ENCODE data around the gene SLC29A1.
"Not testable (repeated sequence)": the region's sequence is repeated elsewhere in the genome, so short reads cannot be mapped to it uniquely, and the experiment has no call there.

Gene SLC29A1

GRCh38 chr6:44223319-44224028 lies at the start of gene SLC29A1:
Gene SLC29A1, plus strand, starts transcription at chr6:44223595. Its CDS starts 3,719 bp downstream, at chr6:44227314.
- DNase-seq (ENCODE audit: low read depth), result peak; percentile 74

GRCh38 chr6:44176130-44176761 lies 47.1 kb upstream of the SLC29A1 start:
- DNase-seq (ENCODE audit: low read depth), result no peak

GRCh38 chr6:44176762-44177509 lies 46.5 kb upstream of the SLC29A1 start:
- DNase-seq (ENCODE audit: low read depth), result peak; percentile 10

DNA sequence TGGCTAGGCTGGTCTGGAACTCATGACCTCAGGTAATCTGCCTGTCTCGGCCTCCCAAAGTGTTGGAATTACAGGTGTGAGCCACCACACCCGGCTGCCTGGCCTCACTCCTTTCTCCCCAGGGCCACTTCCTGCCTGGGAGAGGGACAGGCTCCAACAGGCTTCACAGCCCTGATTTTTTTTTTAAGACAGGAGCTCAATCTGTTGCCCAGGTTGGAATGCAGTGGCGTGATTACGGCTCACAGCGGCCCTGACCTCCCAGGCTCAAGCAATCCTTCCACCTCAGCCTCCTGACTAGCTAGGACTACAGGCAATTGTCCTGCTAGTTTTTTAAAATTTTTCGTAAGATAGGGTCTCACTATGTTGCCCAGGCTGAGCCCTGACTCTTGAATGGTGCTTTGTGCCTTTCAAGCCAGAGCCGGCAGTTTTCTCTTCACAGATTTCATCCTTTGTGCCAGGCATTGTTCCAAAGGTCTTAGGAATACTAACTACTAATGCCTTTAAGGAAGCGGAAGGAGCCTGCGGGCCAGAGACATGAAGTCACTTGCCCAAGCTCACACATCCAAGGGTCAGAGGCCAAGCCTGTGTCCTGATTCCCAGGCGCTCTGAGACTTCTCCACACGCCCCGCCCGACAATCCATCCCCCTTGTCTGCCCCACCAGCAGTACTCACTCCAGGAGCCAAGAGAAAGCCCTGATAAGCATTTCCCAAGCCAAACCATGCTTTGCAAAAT lies 45.5 kb upstream of the SLC29A1 start:
- no peak for DNase-seq (ENCODE audit: low read depth)

DNA sequence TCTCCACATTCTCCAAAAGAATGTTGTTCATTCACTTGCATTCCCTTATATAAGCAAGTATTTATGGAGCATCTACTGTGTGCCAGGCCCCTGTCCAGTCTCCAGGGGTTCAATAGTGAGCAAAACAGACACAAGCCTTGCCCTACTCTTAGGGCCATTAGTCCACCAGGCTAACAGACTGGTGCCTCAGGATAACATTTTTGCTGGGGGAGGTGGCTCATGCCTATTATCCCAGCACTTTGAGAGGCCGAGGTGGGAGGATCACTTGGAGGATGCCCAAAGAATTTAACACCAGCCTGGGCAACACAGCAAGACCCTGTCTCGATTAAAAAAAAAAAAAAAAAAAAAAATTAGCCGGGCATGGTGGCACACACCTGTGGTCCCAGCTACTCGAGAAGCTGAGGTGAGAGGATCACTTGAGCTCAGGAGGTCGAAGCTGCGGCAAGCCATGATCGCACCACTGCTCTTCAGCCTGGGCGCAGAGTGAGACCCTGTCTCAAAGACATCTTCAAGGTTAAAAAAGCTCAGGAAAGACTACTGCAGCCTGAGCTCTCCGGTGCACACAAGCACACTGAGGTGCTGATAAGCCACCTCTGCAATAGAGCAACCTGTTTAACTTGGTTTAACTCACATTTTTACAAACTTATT lies 44.8 kb upstream of the SLC29A1 start:
- no peak for DNase-seq (ENCODE audit: low read depth)

DNA sequence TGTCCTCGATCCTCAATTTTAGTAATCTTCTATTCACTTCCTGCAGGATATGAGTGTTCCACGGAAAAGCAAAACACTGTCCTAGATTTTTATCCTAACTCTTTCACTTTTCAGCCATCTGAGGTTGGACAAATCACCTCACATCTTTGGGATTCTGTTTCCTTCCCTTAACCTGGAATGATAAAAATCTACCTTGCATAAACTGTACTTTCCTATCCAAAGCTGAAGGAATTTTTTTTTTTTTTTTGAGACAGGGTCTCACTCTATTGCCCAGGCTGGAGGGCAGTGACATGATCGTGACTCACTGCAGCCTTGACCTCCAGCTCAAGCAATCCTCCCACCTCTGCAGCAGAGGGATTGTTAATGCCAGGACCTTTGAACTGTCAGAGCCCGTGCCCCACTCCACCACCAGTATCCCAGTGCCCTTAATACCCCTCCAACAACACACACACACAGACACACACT lies 44.3 kb upstream of the SLC29A1 start:
- no peak for DNase-seq (ENCODE audit: low read depth)

DNA sequence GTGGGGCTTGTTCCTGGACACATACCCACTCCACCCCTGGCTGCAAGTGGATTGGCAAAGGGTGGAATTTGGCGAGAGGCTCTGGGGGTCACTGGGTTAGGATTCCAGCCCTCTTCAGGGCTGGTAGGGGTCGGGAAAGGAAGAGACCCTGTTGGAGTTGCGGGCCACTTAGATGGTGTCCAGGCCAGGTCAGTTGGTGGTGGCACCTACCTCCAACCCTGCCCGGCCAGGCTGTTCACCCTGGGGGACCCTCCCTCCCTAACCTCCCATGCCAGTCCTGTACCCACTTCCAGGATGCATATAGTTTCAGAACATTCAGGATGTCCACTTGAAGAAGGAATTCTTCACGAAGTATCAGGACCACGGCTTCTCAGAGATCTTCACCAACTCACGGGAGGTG lies 43.7 kb upstream of the SLC29A1 start:
- DNase-seq (ENCODE audit: low read depth), result no peak

DNA sequence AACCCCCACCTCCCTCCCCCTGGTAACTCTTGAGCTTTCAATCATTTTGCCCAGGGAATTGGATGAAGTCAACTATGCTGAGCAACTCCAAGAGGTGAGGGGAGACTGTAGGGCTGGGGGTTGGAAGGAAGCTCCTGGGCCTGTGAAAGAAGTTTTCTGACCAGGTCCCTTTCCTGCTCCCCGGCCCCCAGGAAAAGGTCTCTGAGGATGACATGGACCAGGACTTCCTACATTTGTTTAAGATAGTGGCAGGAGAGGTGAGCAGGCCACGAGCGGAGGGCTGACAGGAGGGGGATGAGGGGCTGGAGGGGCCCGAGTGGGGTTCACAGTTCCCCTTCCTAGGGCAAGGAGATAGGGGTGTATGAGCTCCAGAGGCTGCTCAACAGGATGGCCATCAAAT lies 43.0 kb upstream of the SLC29A1 start:
- DNase-seq (ENCODE audit: low read depth), result no peak

- DNase-seq (ENCODE audit: low read depth), result no peak
These were observed 42.5 kb upstream of the SLC29A1 start for GRCh38 chr6:44180886-44181285.

- not testable (repeated sequence) for DNase-seq (ENCODE audit: low read depth)
These were observed 41.6 kb upstream of the SLC29A1 start for GRCh38 chr6:44181784-44182183.

- no peak for DNase-seq (ENCODE audit: low read depth)
These were observed 40.4 kb upstream of the SLC29A1 start for GRCh38 chr6:44182911-44183390.

- DNase-seq (ENCODE audit: low read depth), result no peak
These were observed 39.6 kb upstream of the SLC29A1 start for GRCh38 chr6:44183783-44184182.

DNA sequence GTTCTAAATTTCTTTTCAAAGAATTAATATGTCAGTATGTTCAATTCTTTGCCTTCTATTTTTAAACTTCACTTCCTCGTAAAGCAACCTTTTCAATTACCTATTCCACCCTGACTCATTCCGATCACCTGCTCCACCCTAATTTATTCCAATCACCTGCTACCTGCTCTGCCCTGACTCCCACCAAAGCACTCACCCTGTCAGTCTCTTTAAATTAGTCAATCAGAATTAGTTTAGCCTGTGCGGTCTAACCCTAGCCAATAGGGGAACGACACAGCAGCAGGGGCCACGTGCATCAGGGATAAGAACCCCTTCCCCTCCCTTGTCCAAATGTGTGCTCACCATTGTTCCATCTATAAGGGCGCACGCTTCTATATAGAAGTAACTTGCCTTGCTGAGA lies 38.0 kb upstream of the SLC29A1 start:
- DNase-seq (ENCODE audit: low read depth), result not testable (repeated sequence)

DNA sequence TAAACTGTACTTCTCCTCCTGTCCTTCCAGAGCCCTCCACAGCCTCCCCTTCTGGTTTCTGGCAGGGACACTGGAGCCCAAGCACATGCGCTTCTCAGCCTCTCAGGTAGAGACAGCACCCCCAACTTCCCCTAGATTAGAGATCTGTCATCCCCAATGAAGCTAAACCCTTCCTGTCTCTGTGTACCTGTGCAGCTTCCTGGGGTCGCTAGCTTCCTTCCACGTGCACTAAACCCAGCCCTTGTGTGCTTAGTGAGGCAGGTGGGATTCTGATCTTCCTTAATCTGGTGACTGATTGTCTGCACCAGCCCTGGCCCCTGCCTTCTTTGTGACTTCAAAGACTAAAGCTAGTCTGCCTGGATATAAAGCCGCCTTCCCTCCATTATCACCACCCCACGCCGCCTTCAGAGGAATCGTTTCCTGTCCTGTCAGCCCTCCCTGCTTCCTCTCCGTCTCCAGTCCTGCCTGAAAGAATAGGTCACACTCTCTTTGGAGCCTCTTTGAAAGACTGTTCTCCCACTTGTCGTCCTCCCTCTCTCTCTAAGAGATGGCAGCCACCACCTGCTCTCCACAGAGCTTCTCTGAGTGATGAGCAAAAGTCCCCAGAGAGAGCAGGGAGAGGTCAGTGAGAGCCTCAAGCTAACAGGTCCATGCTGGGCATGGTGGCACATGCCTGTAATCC lies 37.3 kb upstream of the SLC29A1 start:
- DNase-seq (ENCODE audit: low read depth), result no peak

DNA sequence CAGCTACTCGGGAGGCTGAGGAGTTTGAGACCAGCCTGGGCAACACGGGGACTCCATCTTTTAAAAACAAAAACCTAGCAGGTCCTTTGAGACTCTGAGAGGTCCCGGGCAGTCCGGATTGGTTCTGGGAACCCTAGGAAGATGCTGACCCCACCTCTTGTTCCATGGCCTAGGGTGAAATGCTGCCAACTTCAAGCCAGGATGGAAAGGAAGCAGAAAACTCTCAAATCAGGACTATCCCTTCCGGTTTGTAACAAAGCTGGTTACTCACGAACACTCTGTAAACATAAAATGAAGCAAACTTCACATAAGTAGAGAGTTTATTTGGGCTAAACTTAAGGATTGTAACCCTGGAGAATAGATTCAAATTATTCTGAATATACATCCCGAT lies 36.8 kb upstream of the SLC29A1 start:
- no peak for DNase-seq (ENCODE audit: low read depth)

DNA sequence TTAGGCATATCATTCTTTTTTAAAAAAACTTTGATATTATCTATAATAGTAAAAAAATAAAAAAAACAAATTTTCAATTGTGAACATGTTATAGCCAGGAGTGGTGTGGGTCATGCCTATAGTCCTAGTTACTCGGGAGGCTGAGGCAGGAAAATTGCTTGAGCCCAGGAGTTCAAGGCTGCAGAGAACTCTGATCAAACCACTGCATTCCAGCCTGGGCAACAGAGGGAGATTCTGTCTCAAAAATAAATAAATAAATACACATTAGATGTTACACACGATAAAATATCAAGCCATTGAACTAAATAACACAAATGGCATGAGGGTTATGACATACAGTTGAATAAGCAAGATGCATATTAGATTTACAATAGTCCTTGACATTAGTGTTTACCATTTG lies 34.6 kb upstream of the SLC29A1 start:
- no peak for DNase-seq (ENCODE audit: low read depth)

- no peak for DNase-seq (ENCODE audit: low read depth)
These were observed 34.1 kb upstream of the SLC29A1 start for GRCh38 chr6:44189257-44189656.

DNA sequence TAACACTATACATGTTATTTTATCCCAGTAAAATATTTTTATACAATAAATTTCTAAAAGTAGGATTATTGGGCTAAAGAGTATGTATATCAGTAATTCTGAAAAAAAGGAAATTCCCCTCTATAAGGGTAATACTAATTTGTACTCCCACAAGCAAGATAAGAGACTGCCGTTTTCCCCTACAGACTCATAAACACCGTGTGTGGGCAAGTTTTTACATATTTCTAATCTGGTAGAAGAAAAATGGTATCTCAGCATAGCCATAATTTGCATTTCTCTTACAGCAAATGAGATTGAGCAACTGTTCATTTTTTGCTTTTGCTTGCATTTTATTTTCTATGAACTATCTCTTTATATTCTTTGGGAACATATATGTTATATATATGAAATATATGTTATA lies 32.7 kb upstream of the SLC29A1 start:
- DNase-seq (ENCODE audit: low read depth), result no peak

GRCh38 chr6:44192428-44193041 lies 30.9 kb upstream of the SLC29A1 start:
- DNase-seq (ENCODE audit: low read depth), result no peak

- DNase-seq (ENCODE audit: low read depth), result no peak
These were observed 30.0 kb upstream of the SLC29A1 start for GRCh38 chr6:44193307-44193910.
